Ovary (tissue), 3 donors: ENCODE measurements around the gene CYP26C1.

Experiments
- POLR2A ChIP-seq: fragments of 450-650 bp; IDR thresholded peaks from one replicate; pipeline ENCODE4 v1.6.1; 2017; ENCODE audit warnings: antibody characterized with exemption, mild to moderate bottlenecking, moderate library complexity
- TF ChIP-seq, protein P1 (sequence below), 3 donors: fragments of 450-650 bp in 2 of 3; fragments of 200-600 bp in 1 of 3; IDR thresholded peaks; one replicate each; pipeline versions ENCODE4 v1.5.1 to v1.8.0; 2016 to 2022; ENCODE audit warnings: antibody characterized with exemption in 3 of 3, mild to moderate bottlenecking in 1 of 3
- donor health status: DM: no; HTN: no; CAD: no.

DNA sequence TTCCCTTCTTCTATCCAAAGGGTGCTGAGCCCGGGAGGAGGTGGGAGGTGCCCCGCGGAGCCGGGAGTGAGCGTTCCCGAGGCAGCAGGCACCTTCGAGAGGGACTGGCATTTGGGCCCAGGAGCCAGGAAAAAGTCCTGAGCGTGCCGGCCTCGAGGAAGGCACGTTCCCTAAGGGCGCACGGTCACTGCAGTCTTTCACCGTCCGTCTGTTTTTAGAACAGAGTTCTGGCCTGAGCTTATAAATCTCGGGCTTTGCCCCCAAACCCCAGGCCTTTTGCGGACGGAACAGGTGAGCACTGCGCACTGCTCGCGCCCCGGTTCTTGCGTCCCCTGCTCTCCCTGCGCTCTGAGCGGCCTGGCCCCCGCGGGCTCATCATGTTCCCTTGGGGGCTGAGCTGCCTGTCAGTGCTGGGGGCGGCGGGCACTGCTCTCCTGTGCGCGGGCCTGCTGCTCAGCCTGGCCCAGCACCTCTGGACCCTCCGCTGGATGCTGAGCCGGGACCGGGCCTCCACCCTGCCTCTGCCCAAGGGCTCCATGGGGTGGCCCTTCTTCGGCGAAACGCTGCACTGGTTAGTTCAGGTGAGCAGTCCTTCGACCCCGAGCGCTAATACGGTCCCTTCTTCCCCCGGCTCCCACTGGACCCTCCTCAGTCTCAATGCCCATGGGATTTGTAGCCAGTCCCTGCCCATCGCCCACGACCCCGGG is 442 bp downstream of the CYP26C1 start:
- no peak for TF ChIP-seq POLR2A
- TF ChIP-seq, protein P1, sequence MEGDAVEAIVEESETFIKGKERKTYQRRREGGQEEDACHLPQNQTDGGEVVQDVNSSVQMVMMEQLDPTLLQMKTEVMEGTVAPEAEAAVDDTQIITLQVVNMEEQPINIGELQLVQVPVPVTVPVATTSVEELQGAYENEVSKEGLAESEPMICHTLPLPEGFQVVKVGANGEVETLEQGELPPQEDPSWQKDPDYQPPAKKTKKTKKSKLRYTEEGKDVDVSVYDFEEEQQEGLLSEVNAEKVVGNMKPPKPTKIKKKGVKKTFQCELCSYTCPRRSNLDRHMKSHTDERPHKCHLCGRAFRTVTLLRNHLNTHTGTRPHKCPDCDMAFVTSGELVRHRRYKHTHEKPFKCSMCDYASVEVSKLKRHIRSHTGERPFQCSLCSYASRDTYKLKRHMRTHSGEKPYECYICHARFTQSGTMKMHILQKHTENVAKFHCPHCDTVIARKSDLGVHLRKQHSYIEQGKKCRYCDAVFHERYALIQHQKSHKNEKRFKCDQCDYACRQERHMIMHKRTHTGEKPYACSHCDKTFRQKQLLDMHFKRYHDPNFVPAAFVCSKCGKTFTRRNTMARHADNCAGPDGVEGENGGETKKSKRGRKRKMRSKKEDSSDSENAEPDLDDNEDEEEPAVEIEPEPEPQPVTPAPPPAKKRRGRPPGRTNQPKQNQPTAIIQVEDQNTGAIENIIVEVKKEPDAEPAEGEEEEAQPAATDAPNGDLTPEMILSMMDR (IDR thresholded peaks at IDR 0.05): no peak
